ENCODE measurements around the gene NUAK1.
A peak's percentile ranks its signal among the peaks of the same experiment; 100 is the strongest.
"Not testable (repeated sequence)": the region's sequence is repeated elsewhere in the genome, so short reads cannot be mapped to it uniquely, and the experiment has no call there.

NUAK1 gene

DNA sequence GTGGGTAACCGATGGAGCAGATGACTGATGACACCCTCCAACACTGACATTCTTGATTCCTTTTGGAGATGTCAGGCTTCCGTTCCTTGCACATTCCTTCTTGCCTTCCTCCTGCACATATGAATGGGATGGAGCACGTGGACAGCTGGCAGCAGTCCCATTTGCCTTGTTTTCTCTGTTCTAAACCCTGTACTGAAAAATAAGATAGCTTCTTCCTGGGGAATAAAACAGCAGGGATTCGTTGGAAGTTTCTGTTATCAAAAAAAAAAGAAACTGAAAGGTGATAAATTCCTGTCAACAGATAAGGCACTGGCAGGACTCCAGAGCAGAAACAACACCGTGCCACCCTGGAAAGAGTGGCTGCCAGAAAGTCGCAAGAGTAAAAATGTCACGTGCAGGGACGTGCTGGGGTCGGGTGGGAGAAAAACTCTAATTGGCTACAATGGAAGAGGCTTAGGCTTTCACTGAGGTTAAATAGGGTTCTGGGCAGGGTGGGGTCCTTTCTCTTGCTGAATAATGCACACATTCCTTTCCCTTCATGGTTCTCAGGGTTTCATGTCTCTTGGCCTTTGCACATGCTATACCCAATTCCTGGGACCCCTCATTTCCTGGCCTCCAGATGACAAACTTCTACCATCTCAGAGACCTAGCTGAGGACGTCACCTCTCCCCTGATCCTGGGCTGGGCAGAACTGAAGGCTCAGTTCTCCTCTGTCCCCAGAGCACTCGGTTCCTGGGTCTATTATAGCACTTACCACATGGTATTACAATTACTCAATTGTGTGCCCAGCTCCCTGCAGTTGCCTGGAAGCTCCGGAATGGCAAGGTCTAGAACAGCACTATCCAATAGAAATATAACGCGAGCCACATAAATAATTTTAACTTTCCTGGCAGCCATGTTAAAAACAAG lies 7.0 kb upstream of the NUAK1 start:
- no peak for DNase-seq

DNA sequence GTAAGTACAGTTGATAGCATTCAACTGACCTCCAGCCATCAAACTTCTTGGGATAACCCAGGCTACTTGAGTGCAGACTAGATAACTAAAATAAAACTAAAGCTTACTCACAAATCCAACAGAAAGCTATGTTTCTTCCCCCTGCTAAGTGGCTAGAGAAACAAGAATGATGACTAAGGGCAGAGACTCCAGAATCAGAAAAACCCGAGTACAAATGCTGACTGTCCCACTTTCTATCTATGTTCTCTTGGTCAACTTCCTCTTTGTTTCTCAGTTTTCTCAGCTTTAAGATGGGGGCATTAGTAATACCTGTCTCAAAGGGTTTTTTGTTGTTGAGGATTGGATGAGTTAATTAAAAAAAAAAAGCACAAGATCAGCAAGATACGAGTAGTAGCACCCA lies 6.1 kb upstream of the NUAK1 start:
- DNase-seq: no peak

DNA sequence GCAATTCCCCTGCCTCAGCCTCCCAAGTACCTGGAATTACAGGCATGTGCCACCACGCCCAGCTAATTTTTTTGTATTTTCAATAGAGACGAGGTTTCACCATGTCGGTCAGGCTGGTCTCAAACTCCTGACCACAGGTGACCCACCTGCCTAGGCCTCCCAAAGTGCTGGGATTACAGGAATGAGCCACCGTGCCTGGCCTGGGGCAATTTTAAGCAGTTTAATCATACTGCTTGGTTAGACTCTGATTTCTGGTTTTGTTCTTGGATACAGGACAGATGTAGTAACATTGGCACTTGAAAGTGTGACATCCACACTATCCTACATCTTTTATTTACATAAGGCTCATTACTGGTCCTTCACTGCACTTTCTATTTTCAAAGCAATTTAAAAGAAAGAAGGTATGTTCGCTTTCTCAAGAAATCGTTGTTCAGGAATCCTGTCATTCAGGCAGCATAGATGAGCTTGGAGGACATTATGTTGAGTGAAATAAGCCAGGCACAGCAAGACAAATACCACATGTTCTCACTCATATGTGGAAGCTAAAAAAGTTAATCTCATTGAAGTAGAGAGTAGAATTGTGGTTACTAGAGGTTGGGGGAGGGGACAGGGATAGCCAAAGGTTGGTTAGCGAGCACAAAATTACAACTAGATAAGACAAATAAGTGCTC lies 4.0 kb upstream of the NUAK1 start:
- DNase-seq: no peak

DNA sequence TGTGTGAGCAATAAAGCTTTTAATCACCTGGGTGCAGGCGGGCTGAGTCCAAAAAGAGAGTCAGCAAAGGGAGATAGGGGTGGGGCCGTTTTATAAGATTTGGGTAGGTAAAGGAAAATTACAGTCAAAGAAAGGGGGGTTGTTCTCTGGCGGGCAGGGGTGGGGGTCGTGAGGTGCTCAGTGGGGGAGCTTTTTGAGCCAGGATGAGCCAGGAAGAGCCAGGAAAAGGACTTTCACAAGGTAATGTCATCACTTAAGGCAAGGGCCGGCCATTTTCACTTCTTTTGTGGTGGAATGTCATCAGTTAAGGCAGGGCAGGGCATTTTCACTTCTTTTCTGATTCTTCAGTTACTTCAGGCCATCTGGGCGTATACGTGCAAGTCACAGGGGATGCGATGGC lies 3.2 kb upstream of the NUAK1 start:
- DNase-seq: not testable (repeated sequence)

DNA sequence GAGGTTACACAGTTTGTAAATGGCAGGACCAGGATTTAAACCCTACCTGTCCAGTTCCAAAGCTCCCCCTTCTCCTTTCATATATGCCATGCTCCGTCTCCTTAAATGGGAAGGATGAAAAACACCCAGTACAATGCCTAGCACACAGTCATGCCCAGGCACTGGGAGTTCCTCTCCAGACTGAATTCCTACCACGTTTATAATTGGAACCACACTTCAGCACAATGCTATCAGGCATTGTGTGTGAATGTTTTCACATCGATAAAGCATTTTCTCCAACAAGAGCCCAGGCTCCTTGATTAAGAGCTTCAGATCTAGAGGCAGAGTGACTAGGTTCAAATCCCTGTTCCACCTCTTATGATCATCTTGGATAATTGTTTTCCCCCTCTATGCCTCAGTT lies 2.7 kb upstream of the NUAK1 start:
- DNase-seq: no peak

DNA sequence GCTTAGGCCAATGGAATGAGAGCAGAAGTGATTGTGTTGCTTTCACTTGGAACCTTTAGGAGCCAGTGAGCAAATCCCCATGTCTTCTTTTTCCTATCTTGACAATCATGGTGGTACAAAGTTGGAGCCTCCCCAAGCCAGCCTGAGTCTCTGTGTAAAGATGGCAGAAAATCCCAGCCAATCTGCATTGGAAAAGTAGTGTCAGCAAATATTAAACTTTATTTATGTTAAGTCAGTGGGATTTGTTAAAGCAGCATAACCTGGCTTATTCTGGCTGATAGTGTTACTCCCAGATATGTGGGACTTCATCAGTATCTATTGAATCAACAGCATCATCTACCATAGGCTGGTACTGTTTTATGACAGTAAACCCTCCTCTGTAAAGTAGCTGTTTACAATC lies 2.2 kb upstream of the NUAK1 start:
- DNase-seq: no peak

DNA sequence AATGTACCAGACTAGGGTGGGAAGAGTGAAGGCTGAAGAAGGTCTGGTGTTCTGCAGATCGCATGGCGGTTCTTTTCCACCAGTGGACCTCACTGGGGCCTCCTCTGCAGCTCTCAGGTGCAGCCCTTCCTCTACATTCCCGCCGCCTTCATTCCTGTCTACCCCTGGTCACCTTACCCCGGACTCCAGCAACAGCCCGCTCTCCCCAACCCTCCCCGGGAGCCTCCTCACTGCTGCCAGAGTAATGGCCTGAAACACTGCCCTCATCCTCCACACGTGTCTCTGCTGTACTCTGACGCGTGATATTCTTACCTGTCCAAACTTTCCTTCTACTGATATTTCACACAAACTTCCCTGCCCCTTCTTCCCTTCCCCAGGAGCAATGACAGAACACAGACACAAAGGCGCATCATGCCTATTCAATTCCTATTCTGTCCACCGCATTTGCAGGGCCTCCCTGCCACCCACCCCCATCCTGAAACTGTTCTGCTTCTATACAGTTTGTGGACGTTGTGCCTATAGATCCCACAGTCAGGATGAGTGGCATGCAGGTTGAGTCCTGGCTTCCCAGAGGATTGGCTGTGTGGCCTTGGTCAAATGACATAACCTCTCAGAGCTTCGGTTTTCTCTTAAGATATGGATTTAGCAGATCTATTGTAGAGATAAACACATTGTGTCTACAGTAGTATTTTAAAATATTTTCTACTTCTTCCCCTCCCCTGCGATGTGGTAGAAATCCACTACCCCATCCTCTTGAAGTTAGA lies 1.7 kb upstream of the NUAK1 start:
- no peak for DNase-seq

DNA sequence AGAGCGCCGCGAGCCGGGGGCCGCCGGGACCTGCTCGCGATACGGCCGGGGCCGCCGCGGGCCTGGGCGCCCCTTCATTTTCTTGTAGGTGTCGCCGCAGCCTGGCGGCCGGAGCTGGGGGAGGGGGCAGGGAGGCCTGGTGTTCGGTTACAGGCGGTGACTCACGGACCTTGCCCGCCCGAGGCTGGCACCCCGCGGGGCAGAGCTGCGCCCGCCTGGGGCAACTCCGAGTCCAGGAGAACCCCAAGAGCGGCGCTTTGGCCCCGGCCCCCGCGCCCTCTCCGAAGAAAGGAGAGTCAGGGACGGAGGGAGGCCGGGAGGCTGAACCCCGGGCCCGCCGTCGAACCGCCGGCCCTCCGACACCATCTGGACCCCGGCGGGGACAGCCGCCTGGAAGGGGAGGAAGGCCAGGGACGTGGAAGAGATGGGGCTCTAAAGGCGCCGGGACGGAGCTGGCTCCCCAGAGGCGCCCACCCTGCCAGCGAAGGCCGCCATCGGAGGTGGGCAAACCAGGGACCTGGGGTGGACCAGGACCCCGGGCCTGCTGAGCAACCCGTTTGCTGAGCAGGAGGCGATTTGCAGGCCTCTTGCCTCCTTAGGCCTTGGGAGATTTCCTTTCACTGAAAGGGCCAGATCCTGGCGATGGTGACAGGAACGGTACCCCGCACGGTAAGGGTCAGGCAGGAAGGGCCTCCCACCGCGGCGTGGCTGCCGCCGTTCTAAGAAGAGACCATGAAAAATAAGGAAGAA lies 843 bp upstream of the NUAK1 start:
- DNase-seq: peak; percentile 24

DNA sequence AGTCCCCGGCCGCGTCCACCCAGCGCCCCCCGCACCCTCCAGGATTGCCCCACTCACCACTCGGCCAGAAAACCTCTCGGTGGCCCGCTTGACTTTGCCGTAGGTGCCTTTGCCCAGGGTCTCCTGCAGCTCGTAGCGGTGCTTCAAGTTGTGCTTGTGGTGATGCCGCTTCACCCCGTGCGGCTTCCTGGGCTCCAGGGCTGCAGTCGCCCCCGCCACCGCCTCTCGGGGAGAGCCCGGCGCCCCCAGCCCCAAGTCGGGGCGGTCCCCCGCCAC lies 459 bp downstream of the NUAK1 start:
- peak; percentile 11 for DNase-seq

DNA sequence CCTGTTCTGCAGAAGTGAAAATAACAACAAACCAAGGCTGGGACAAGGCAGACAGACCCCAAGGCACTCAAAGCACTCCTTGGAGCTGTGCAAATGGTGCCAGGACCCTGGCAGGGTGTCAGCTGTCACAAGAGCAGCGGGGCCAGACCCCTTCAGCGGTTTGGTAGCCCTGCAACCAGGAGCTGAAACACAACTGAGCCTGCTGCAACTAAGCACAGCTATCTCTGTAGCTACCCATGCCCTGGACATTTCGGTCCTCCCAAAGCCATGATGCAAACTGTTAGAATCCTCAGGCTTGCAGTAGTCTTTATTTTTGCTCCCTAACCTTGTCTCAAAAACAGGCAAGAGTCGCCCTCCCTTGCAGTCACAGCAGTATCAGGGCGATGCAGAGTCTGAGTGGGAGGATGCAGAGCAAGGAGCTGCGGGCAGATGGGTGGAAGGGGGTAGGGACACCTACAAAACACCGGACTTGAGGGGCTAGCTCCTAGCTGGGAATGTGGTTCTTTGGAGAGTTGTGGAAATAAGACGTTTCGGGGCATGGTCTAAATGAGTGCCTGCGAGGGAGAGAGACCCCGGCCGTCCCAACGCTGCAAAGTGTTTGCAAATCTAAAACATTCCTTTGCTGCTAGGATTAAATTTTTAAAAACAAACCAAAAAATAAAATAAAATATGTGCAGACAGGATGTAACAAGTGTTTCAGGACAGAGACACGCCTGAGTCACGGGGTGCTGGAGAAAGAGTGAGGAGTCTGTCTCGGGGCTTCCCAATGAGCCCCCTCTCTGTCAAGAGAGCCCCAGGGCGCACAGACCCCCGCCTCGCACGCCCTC lies 1.0 kb downstream of the NUAK1 start:
- no peak for DNase-seq

DNA sequence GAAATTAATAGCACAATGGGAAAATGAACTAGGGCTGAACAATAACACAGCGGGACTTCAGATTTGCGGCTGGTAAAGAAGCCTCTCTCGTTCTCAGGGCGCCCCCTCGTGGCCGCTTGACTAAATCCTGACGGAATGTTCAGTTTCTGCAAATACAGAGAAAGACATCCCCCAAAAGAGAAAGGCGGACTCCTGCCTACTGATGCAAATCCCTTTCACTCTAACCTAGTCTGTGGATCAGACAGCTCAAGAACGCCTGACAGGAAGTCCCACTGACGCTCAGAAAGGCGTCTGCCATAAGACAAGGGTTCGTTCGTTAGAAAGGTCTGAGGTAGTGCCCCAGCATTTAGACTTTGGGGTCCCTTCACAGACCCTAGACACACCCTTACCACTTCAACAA lies 2.5 kb downstream of the NUAK1 start:
- DNase-seq: peak; percentile 72

DNA sequence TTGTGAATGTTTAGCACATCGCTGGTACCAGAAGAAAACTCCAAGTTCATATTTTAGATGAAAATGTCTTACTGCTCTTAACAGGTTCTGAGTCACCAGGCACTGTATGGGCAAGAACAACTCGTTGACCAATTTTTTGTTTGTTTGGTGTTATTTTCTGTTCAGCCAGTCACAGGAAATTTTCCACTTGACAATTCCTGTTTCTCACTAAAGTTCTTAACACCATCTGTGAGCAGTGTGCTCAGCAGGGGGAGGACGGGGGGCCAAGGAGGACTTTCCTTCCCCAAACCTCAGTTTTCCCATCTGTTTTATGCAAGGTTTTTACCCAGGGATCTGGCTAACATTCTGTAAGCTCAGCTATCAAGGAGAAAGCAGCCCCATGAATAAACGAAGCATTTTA lies 3.0 kb downstream of the NUAK1 start:
- DNase-seq: no peak

DNA sequence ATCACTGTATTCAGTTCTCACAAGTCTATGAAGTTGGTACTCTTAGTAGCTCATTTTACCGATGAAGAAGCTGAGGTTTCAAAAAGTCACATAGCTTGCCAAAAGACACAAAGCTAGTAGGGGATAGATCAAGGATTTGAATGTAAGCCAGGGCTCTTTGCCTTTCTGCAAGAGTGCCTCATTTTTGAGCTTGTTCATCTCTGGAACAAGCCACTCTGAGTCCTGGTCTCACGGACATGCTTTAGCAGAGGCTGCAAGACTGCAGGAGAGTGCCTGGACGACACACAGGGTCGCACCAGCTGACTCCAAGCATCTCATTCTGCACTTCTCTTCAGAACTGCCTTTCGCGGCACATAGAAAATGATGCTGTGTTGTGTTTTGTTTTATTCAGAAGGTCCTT lies 3.7 kb downstream of the NUAK1 start:
- no peak for DNase-seq

DNA sequence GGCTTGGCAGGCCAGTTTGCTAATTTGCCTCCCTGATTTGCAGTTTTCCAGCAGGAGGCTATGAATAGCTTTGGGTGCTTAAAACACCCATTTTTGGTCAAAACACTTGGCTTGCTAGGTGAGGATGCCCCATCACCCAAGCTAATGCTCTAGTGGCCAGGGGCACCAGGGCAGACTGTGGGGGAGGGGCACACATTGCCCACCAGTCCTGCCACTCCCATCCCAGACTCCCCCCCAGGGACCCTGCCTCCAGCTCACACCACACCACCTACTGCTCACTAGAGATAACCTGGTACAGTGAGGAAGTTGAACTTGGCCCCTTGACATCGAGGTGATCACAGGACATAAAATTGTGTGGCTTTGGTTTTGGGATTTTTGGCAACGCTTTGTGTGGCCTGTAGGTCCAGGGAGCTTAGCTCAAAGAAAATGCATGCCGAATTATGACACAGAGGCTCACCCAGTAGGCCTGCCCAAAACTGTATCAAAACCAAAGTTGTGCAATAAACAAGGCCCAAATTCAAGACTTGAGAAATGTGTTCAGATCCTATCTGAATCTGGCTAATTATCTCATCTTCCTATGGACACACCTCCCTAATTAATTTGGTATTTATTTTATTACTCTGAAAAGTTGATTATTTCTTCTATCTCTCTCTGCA lies 4.3 kb downstream of the NUAK1 start:
- no peak for DNase-seq

DNA sequence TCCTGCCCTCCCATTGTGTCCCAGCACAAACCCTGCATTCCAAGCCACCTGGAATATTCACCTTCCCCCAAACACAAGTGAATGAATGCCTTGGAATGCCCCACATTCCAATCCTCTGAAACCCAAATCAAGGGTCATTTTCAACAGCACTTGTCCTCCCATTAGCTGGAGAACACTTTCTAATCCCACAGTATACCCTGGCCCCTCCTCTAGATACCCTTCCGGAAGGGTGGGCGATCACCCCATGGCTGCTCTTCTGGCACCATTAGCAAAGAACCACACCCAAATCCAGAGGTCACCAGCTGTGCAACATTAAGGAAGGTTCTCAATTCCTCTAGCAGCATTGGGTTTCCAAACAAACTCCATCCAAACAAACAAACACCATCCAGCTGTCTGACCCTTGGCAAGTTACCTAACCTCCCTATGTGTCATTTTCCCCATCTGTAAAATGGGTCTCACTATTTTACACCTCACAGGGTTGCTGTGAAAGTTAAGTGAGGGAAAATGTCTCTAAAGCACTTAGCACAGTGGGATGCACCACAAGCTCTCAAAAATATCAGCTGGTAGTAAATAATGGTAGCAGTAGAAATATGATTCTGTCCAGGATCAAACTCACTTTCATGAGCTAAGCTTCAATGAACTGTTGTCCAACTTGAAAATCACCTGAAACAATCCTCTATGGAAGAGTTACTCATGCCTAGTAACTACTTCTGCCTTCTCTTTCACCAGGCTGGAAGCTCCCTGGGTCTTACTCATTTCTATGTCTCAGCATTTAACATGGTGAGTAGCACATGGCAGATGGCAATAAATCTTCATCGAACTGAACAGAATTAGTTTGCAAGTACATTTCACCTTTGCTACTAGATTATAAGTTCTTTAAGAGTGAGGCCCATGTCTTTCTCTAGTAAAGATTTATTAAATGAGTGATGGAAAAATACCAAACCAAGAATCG lies 5.3 kb downstream of the NUAK1 start:
- DNase-seq: no peak

DNA sequence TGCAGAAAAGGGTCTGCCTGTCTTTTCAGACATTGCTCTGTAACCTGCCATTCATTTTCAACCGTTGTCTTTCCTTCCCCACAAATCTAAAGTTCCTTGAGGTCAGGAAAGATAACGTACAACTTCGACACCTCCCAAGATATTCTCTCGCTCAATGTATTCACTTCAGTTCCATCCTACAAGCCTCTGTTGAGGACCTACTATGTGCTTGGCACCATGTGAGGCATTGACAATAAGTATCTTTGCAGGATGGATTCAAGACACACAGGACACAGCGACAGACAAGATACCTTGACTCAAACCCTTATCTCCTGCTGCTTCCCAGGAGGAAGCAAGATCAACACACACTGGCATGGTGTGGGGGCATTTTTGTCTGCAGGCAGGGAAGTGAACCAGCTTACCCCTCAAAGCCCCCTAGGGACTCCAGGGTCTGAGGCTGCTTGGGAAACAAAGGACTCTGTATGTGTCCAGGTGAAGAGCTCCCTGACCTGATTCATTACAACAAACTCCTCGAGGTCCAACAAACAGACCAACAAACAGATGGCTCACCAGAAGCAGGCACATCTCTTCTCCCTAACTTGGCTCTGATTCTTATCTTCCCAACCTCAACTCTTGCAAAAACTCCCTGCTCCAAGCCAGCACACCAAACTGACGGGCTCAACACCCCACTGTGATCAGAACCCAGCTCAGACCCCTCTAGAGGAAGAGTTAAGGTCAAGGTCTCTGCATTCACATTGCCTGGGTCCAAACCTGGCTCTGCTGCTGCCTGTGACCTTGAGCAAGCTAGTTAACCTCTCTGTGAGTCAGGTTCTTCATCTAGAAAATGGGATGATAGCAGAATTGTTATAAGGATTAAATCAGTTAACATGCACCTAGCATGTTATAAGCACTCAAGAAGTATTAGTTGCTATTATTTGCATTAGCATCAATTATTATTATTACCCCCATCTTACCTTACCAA lies 6.3 kb downstream of the NUAK1 start:
- DNase-seq: no peak

DNA sequence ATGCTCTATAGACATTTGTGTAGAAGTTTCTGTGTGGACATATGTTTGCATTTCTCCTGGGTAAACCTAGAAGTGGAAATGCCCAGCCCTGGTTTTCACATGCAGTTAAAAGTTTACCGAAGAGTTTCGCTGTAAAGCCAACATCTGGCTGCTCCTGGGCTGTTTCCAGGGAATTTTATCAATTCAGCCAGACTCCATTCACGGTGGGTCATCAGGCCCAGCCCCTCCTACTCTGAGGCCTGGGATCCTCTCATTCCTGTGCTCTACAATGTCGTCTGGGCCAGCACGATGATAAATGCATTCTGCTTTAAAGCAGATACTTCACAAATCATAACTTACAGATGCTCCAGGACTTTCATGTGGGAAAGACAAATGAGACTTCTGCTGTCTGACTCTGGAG lies 7.1 kb downstream of the NUAK1 start:
- DNase-seq: no peak

DNA sequence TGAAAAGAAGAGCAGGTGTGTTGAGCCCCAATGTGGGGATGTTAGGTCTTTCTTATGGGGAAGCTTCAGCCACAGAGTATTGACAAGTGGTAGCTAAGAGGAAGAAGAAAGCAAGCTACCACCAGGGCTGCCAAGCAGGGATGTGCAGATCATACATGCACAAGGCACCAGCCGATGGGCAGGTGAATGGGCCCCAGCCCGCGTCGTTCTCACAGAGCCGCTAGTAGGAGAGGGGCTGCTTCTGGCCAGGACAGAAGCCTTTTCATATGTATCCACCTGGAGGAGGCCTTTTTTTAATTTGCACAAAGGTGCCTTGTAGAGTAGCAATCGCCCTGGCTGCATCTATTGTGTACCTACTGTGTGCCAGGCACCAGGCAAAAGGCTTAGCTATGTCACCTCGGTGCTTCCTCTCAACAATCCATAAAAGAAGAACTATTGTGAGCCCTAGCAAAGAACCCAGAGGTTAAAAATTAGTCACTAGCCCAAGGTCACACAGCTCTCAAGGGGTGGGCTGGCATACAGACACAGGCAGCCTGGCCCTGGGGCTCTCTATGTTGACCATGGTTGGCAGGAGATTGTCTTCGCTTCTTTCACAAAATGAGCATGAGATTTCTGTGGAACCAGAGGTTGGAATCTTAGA lies 8.2 kb downstream of the NUAK1 start:
- no peak for DNase-seq
